NCI-H2196 treated with DMSO at 0.1 percent for 48 hours (cell line): Measurements from ENCODE around the gene LIN54.
"Not testable (repeated sequence)": the region's sequence is repeated elsewhere in the genome, so short reads cannot be mapped to it uniquely, and the experiment has no call there.

Experiments used
- DNase-seq: peaks from one replicate; lab custom pipeline; 2025; ENCODE audit not compliant: unreplicated experiment; lab: John Stamatoyannopoulos, UW

Gene LIN54

DNA sequence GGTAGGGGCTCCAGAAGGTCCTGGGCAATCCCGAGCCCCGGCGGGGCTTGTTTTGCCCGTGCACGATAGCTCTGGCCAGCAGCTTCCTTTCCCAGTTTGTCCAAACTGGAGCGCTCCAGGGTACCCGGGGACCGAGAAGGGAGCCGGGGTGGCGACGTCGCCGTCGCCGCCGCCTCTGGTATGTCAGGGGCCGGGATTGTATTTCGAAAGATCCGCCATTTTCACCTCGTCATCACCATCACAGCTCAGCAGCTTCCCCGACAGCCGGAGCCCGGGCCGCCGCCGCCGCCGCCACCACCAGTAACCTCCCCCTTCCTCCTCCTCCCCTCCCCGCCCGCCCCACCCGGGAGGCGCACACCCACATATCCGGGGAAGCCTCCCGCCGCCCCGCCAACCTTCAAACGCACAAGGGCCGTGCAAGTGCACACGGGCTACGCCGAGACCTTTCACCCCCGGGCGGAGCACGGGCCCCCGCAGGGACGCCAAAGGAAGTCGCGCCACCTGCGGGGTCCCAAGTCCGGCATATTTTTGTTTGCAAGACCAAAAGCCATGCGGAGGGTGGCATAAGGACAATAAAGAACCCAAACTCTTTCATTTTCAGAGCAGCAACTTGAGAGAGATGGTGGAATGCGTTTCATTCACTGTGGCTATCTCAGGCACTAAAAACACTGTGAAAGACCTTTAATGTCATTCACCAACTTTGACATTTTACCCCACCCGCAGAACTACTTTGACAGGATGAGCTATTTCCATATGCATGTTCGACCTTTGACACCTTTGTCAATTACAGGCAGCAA, at the start of gene LIN54:
LIN54 (minus strand) TSS at position 302 of the 797 bp plus-strand sequence. CDS start 25,979 bp downstream, outside the sequence.
- peak; percentile 1 for DNase-seq

DNA sequence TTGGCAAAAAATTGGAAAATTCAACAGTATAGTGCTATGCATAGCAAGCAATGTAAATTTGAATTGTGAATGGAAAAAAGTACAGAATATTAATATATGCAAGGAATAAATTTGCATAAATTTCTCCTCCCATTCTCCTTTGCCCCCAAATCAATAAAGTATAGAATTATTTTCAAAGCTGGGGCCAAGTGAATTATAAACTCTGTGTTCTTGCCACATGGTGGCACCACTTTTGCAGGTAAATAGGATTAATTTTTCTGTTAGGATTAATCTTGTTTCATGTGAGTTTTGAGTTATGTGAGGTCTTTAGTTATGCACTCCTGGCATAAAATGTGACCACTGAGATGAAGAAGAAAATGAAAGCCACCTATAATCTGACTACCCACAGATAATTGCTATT, 44.3 kb upstream of the LIN54 start:
- no peak for DNase-seq

DNA sequence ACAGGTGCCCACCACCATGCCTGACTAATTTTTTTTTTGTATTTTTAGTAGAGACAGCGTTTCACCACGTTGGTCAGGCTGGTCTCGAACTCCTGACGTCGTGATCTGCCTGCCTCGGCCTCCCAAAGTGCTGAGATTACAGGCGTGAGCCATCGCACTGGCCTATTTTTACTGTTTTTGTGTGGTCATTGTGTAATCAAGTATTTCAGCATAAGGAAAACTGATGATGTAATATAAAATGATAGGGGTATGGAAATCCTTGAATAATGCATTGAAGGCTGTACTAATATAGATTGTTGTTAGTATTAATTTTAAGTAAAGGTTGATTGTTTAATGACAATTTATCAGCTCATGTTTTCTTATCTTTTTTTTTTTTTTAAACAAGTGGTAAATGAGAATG, 38.2 kb upstream of the LIN54 start:
- not testable (repeated sequence) for DNase-seq

DNA sequence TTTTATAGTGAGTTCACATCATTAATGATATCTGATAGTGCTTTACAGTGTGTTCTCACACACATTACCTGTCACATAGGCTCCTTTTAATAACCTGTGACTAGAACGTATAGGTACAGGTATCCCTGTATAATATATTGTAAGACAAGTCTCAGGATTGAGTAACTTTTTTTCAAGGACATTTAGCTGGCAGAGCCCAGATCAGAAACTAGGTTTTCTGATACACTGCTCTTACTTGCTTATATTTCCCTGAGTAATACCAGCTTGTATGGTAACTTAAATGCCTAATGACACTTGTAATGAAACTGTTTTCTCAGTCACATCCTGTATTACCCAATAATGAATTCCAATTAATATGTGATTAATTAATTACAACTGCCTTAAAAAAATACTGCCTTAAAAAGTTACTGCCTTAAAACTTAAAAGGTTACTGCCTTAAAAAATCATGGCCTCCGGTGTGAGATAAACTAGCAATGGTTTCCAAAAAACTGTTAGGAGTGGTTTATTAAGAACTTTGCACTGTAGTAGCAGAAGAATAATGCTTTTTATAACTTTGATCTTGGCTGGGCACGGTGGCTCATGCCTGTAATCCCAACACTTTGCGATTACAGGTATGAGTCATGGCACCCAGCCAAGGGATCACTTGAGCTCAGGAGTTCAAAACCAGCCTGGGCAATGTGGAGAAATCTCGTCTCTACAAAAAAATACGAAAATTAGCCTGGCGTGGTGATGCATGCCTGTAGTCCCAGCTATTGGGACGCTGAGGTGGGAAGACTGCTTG, 36.3 kb upstream of the LIN54 start:
- DNase-seq = no peak

DNA sequence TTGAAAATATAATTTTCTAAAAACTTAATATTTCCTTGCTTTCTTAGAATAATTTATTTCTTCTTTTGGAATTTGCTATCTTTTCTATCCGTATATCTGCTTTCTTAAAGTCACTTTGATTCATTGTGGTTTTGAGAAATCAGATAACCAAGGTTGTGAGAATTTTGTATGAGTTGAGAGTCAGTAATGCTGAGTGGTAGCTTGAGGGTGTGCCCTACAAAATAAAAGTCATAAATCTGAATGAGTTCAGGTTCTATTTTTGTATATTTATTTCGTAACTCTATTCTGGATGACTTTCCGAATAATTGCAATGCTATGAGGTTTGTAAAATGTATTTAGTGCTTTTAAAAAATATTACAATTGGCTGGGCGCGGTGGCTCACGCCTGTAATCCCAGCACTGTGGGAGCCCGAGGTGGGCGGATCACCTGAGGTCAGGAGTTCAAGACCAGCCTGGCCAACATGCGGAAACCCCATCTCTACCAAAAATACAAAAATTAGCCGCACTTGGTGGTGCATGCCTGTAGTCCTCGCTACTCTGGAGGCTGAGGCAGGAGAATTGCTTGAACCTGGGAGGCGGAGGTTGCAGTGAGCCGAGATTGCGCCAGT, 33.3 kb upstream of the LIN54 start:
- DNase-seq = no peak

DNA sequence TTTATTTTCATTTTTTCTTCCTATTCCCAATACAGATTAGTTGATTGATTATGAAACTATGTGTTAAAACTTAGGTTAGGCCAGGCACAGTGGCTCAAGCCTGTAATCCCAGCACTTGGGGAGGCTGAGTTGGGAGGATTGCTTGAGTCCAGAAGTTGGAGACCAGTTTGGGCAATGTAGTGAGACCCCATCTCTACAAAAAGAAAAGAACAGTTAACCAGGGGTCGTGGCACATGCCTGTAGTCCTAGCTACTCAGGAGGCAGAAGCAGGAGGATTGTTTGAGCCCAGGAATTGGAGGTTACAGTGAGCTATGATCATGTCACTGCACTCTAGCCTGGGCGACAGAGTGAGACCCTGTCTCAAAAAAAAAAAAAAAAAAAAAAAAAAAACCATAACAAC, 32.5 kb upstream of the LIN54 start:
- not testable (repeated sequence) for DNase-seq

DNA sequence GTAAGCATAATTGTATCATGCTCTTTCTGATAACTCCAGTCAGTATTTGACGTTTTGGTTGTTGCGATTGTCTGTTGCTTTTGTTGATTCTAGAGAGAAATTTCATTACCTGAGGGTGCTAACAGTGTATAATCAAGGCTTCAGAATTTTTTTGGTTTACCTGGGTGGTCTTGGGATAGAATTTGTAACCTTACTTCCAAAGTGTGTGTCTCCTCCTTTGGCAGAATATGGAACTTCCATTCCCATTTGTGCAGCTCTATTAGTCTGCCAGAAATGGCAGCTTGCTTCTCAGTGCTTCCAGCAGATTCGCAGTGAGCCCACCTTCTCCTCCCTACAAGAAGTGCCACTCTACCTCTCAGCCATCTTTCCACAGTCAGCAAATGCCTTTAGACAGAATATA, 29.6 kb upstream of the LIN54 start:
- DNase-seq = no peak

DNA sequence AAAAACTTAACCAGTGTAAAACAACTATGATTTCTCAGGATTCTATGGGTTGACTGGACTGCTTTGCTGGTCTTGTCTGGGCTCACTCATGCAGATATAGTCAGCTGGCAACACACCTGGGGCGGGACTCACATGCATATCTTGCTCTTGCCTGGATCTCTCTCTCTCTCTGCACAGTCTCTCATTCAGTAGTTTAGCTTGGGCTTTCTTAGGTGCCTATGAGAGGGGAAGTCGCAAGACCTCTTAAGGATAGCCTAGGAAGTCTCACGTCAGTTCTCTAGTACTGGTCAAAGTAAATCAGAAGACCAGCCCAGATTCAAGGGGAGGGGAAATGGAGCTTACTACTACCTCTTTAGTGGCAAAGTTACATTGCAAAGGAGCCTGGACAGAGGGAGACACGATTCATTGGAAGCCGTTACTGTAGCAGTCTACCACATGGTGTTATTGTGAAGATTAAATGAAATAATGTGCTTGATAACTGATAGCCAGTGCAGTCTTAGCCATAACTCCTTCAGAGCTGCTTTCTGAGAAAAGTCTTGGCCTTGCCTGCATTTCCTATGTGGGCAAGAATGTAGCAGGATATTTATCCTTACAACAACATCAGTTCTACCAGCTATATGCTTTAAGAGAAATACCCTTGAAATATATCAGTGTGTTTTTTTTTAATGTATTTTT, 26.5 kb upstream of the LIN54 start:
- no peak for DNase-seq

DNA sequence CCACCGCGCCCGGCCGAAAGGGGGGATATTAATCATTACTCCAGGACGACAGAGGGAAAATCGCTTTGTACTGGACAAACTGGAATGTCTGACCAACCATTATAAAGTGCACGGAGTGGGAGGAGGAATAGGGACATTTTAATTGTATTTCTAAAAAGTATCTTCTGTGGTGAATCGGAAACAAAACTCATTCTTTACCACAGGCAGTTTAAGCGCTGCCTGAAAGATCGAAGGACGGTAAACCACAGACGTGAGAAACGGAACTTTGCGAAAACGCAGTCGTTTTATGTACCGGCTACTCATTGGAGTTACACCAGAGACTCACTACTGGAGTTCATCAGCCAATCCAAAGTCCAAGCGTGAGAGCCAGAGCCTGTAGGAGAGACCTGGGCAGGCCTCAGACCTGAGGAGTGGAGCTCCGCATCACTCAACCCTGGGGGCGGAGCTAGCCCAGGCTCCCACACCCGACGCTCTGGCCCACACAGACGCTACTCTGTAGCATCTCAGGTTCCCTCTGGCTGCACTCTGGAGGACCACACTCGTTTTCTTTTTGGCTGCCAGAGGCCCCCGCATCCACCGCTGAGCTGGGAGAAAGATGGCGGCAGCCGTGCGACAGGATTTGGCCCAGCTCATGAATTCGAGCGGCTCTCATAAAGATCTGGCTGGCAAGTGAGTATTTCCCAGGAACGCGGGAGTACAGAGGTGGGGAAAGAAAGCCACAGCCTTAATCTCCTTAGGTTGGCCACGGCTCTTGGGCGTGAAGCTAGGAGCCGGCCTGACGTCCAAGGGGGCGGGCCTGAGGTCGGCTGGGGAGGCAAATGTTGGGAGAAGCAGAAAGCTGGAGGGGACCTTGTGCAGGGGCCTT, 24.2 kb upstream of the LIN54 start, which contains the start of gene COPS4:
COPS4 (plus strand) TSS at position 554 of the 865 bp plus-strand sequence; CDS start at position 596, 42 bp downstream.
- peak; percentile 89 for DNase-seq

DNA sequence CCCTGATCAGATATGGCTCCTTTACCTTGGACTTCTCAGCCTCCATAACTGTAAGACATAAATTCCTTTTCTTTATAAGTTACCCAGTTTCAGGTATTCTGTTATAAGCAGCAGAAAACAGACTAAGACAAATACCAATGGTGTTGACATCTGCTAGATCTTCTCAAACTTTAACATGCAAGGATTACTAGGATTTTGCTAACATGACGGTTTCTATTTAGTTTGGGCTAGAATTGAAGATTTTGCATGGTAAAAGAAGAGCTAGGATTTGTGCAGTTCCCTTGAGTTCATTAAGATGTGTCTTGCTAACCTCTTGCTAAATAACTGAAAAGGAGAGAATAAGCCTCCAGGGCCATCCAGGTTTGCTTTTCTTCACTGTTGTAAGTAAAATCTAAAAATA, 19.1 kb upstream of the LIN54 start:
- DNase-seq = no peak

DNA sequence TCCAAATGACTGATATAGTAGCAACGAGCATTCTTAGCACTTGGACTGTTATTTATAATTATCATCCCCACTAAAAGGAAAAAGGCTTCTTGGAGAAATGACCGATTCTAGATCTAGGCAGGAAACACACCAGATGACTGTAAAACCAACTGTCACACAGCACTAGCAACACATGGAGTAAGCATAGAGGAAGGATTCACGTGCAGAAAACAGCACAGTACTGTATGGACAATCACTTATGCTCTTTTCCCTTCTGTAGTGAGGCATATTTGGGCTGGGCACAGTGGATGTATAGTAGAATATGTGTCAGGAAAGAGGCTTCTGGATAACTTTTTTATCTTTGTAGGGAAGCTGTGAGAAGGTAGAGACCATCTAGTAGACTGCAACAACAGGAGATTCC, 18.4 kb upstream of the LIN54 start:
- no peak for DNase-seq

DNA sequence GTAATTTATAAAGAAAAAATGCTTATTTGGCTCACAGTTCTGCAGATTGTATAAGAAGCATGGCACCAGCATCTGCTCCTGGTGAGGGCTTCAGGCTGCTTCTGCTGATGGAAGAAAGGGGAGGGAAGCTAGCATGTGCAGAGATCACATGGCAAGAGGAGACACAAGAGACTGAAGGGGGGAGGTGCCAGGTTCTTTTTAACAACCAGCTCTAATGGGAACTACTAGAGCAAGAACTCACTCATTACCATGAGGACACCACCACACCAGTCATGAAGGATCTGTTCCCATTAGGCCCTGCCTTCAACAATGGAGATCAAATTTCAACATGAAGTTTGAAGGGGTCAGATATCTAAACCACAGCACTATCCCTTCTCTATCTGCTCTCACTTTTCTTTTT, 14.9 kb upstream of the LIN54 start:
- no peak for DNase-seq

DNA sequence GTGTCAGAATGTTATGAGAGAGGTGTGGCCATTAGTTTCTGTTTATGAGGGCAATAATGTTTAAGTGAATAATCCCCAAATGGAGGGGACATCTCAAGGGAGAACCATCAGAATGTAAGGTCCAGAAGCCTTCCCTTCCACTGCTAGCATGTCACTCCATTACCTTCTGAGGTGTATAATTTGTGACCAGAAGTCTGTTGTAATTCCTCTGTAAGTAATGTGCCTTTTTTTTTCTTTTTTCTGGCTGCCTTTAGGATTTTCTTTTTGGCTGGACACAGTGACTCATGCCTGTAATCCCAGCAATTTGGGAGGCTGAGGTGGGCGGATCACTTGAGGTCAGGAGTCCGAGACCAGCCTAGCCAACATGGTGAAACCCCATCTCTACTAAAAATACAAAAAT, 13.6 kb upstream of the LIN54 start:
- no peak for DNase-seq

DNA sequence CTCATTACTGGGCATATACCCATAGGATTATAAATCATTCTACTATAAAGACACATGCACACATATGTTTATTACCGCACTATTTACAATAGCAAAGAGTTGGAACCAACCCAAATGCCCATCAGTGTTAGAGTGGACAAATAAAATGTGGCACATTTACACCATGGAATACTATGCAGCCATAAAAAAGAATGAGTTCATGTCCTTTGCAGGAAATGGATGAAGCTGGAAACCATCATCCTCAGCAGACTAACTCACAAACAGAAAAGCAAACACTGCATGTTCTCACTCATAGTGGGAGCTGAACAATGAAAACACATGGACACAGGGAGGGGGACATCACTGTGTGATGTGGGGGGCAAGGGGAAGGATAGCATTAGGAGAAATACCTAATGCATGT, 13.0 kb upstream of the LIN54 start:
- not testable (repeated sequence) for DNase-seq

DNA sequence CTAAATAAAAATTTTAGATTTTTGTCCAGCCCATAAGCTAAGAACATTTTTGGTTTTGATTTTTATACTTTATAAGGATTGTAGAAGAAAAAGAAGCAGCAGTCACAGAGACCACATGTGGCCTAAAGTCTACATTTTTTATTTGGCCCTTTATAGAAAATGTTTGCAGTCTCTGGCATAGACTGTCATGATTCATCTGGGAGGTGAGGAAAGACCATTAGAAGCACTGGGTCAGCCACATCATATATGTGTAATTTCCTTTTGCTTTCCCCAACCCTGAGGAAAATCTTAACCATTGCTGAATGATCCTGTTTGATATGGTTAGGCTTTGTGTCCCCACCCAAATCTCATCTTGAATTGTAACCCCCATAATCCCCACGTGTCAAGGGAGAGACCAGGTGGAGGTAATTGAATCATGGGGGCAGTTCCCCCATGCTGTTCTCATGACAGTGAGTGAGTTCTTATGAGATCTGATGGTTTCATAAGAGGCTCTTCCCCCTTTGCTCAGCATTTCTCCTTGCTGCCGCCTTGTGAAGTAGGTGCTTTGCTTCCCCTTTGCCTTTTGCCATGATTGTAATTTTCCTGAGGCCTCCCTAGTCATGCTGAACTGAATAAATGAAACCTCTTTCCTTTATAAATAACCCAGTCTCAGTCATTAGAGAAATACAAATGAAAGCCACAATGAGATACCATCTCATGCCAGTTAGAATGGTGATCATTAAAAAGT, 12.3 kb upstream of the LIN54 start:
- DNase-seq = no peak

DNA sequence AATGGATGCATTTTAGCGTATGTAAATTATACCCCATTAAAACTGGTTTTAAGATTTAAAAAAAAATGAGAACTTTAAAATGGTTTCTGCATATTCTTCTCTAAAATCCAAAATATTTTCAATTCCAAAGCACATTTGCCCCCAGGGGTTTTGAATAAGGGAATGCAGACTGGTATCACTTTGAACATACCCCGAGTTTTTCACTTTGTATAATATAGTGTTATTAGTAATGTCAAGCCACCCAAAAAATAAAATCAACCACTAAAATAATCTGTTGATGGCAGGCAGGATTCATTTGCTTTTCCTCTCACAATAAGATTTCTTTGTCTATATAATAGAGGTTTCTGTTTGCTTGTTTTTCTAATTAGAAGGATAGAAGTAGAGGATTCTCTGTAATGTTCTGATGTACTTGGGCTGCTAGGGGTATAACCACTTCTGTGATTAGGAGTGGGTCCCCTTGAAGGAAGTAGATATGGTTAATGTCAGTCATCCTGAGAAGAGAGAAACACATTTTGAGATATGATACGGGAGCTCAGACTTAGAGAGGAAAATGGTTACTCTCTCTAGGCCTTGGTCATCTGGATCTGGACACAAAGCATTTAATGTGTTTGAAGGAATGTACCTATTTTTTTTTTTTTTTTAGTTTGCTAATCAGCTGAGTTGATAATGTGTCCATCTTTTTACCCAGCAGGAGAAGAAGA, 9.3 kb upstream of the LIN54 start:
- no peak for DNase-seq

DNA sequence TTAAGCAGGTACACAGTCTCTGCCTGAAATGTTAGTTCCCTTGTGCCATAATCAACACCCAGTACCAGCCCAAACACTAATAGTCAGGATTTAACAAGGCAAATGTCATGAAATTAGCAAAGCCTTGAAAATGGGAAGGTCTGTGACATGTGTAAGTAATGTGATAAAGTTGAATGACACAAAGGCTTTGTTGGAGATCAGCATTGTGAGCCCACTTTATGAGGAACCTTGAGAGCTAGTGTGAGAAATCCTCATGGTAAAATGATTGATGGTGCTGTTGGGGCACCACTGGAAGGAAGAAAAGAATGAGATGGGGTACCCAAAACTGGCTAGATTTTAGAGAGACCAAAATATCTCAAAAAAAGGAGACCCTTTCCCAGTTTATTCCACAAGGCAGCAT, 3.3 kb upstream of the LIN54 start:
- DNase-seq = no peak

DNA sequence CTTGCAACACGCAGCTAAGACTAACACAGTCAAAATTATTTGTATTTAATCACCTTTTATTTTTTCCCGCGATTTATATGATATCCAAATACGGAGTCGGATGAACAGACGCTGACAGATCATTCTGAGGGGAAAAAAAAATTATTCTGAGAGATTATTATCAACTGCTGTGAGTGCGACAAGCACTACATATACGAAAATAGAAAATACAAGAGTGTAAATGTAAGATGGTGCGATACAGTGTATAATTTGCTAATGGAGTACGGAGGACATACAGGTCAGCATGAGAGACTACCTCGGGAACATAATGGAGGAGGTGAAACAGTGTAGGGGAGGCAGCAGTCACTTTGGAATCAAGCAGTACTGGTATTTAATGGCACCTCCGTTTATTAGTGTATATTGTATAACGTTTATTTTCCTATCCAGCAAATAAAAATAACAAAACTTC, 2.8 kb upstream of the LIN54 start:
- DNase-seq = no peak
